NCI-H2107 (cell line): ENCODE measurements around the gene SH2D2A.

ENCODE experiments used
- DNase-seq: peaks from one replicate; lab custom pipeline; 2025; lab: John Stamatoyannopoulos, UW

The SH2D2A gene

GRCh38 chr1:156803086-156803851 is 13.4 kb downstream of the SH2D2A start:
- DNase-seq = no peak

GRCh38 chr1:156802421-156802935 is 14.2 kb downstream of the SH2D2A start:
- no peak for DNase-seq

GRCh38 chr1:156801409-156802121 is 15.1 kb downstream of the SH2D2A start:
- DNase-seq = peak; percentile 63

GRCh38 chr1:156797212-156797871 is 19.3 kb downstream of the SH2D2A start:
- peak; percentile 39 for DNase-seq

GRCh38 chr1:156796340-156797097 is 20.1 kb downstream of the SH2D2A start:
- no peak for DNase-seq

- no peak for DNase-seq
Observed at GRCh38 chr1:156795787-156796186, 20.9 kb downstream of the SH2D2A start.

- no peak for DNase-seq
Observed at GRCh38 chr1:156795374-156795733, 21.3 kb downstream of the SH2D2A start.

GRCh38 chr1:156794506-156795373 is 21.9 kb downstream of the SH2D2A start:
- DNase-seq = no peak

GRCh38 chr1:156789621-156790318 is 26.9 kb downstream of the SH2D2A start:
- no peak for DNase-seq

- no peak for DNase-seq
Observed at GRCh38 chr1:156788136-156788535, 28.5 kb downstream of the SH2D2A start.

GRCh38 chr1:156786640-156787039 is 30.0 kb downstream of the SH2D2A start:
- no peak for DNase-seq

GRCh38 chr1:156785458-156785857 is 31.2 kb downstream of the SH2D2A start:
- DNase-seq = no peak

- no peak for DNase-seq
Observed at GRCh38 chr1:156781585-156782186, 35.0 kb downstream of the SH2D2A start.

- DNase-seq = no peak
Observed at GRCh38 chr1:156777573-156777972, 39.1 kb downstream of the SH2D2A start.

- DNase-seq = no peak
Observed at GRCh38 chr1:156776942-156777341, 39.7 kb downstream of the SH2D2A start.

GRCh38 chr1:156775799-156776198 is 40.8 kb downstream of the SH2D2A start:
- DNase-seq = no peak

- no peak for DNase-seq
Observed at GRCh38 chr1:156773607-156774006, 43.0 kb downstream of the SH2D2A start.

- no peak for DNase-seq
Observed at GRCh38 chr1:156772728-156773497, 43.7 kb downstream of the SH2D2A start.

GRCh38 chr1:156772222-156772621 is 44.4 kb downstream of the SH2D2A start:
- DNase-seq = no peak
